ENCODE measurements around the gene FSTL5.

- TF ChIP-seq MLX (CRISPR knock-in tag; IDR thresholded peaks at IDR 0.05), result no peak
- no peak for TF ChIP-seq CTCF (IDR thresholded peaks at IDR 0.05)
- no peak for TF ChIP-seq OVOL2 (CRISPR knock-in tag; IDR thresholded peaks at IDR 0.05; ENCODE audit: borderline replicate concordance)
- TF ChIP-seq JUN (CRISPR knock-in tag; IDR thresholded peaks at IDR 0.05), result no peak
- TF ChIP-seq CREM (CRISPR knock-in tag; IDR thresholded peaks at IDR 0.05), result no peak
Observed at GRCh38 chr4:162102713-162103112, 61.1 kb downstream of the FSTL5 start.
